K562 (cell line): ENCODE results near the gene LRRC74B. TPM values are rescaled to one million over a fixed set of nuclear protein-coding genes. Genes with fewer than 3 reads are reported as not detected.

Source experiments
- BACH1 ChIP-seq: fragments of 200-800 bp; sonication (Bioruptor generic); IDR thresholded peaks from 2 replicates; pipeline ENCODE4 v1.6.1; 2016; ENCODE audit warnings: missing genetic modification characterization, missing compliant biosample characterization
- CAMTA2 ChIP-seq: fragments of 250-450 bp; sonication (Bioruptor Pico); conservative IDR thresholded peaks from 2 replicates; pipeline ENCODE4 v1.5.1; 2022
- FOXP4 ChIP-seq: sonication (generic); formaldehyde crosslinking; IDR thresholded peaks from 2 replicates; pipeline ENCODE4 v1.8.0; 2022; ENCODE audit warnings: mild to moderate bottlenecking, missing genetic modification reagents, borderline replicate concordance
- GMEB1 ChIP-seq: fragments of 250-450 bp; sonication (Bioruptor Pico); IDR thresholded peaks from 2 replicates; pipeline ENCODE4 v1.4.0; 2020; ENCODE audit warnings: mild to moderate bottlenecking
- HDAC8 ChIP-seq: fragments of 450-650 bp; IDR thresholded peaks from 2 replicates; pipeline ENCODE4 v1.6.1; 2016; ENCODE audit warnings: mild to moderate bottlenecking, missing genetic modification characterization, moderate library complexity, missing compliant biosample characterization
- KLF1 ChIP-seq: fragments of 450-650 bp; IDR thresholded peaks from 2 replicates; pipeline ENCODE4 v1.6.1; 2016; ENCODE audit warnings: missing genetic modification characterization, missing compliant biosample characterization
- MBD2 ChIP-seq: sonication (generic); IDR thresholded peaks from 2 replicates; pipeline ENCODE4 v1.6.1; 2016; ENCODE audit warnings: low read depth, borderline replicate concordance
- MTA3 ChIP-seq: fragments of 450-650 bp; formaldehyde crosslinking; IDR thresholded peaks from 2 replicates; pipeline ENCODE4 v1.6.1; 2017; ENCODE audit warnings: mild to moderate bottlenecking, borderline replicate concordance
- POU5F1 ChIP-seq: fragments of 150-350 bp; IDR thresholded peaks from 2 replicates; pipeline ENCODE4 v1.6.1; 2014; ENCODE audit warnings: borderline replicate concordance, low read length, low read depth, mild to moderate bottlenecking; ENCODE audit not compliant: partially characterized antibody
- PURB ChIP-seq: sonication (generic); formaldehyde crosslinking; IDR thresholded peaks from 2 replicates; pipeline ENCODE4 v1.9.0; 2021; ENCODE audit warnings: low read depth, mild to moderate bottlenecking, missing genetic modification reagents
- SMAD2 ChIP-seq: fragments of 150-350 bp; IDR thresholded peaks from 2 replicates; pipeline ENCODE4 v1.6.1; 2014; ENCODE audit warnings: low read depth, mild to moderate bottlenecking, low read length
- UBTF ChIP-seq, 2 experiments: IDR thresholded peaks; 2 replicates each; pipeline ENCODE4 v1.6.1; 2012; ENCODE audit warnings: improper control_type of control experiment in 2 of 2, low read depth in 2 of 2, low read length in 2 of 2, borderline replicate concordance in 1 of 2
- XRCC5 ChIP-seq: fragments of 200-400 bp; formaldehyde crosslinking; IDR thresholded peaks from 2 replicates; pipeline ENCODE4 v1.6.1; 2017; ENCODE audit warnings: low read depth, mild to moderate bottlenecking, low read length
- ZNF253 ChIP-seq: fragments of 250-450 bp; sonication (Bioruptor Pico); conservative IDR thresholded peaks from 2 replicates; pipeline ENCODE4 v1.6.1; 2021; ENCODE audit warnings: mild to moderate bottlenecking
- ZNF316 ChIP-seq: fragments of 450-650 bp; IDR thresholded peaks from 2 replicates; pipeline ENCODE4 v1.6.1; 2016
- ZNF354B ChIP-seq: fragments of 250-450 bp; sonication (Bioruptor Pico); IDR thresholded peaks from 2 replicates; pipeline ENCODE4 v1.4.0; 2020
- ZNF655 ChIP-seq: fragments of 250-450 bp; sonication (Bioruptor Pico); IDR thresholded peaks from 2 replicates; pipeline ENCODE4 v1.5.0; 2021
- ZNF699 ChIP-seq: fragments of 250-450 bp; sonication (Bioruptor Pico); IDR thresholded peaks from 2 replicates; pipeline ENCODE4 v1.8.0; 2021; ENCODE audit warnings: mild to moderate bottlenecking, moderate library complexity; ENCODE audit not compliant: insufficient replicate concordance
- ZSCAN32 ChIP-seq: fragments of 450-650 bp; formaldehyde crosslinking; IDR thresholded peaks from 2 replicates; pipeline ENCODE4 v1.4.0; 2020; ENCODE audit warnings: mild to moderate bottlenecking, moderate library complexity
- polyA plus RNA-seq, 8 experiments: library from polyadenylated mRNA; depleted of rRNA in 4 of 8; stranded (reverse) in 5 of 8; unstranded in 3 of 8; fragments of >200 nt; fragmentation: Nextera tagmentation in 2 of 8; fragmentation: Illumina TruSeq in 1 of 8; extraction: Ambion mirVana in 2 of 8; extraction: Trizol in 1 of 8; gene quantifications; 2 replicates each; pipeline versions ENCODE4 v1.2.1 to v1.2.3, GENCODE V29; 2011 to 2014; ENCODE audit warnings: inconsistent platforms in 1 of 8, missing spikeins in 1 of 8
- total RNA-seq, 7 experiments: library from RNA; depleted of rRNA in 6 of 7; stranded (reverse); fragments of >200 nt in 6 of 7; fragmentation: Illumina TruSeq in 2 of 7; extraction: Trizol in 2 of 7; gene quantifications; 2 replicates each; pipeline versions ENCODE4 v1.2.1 to v1.2.3, GENCODE V29; 2011 to 2021; ENCODE audit warnings: low replicate concordance in 1 of 7

LRRC74B gene
- total and polyA plus RNA-seq, 9 of the 15 experiments (the other 6 are each of a cell fraction or from before 2014, with no cell fraction given) = not detected

GRCh38 chr22:21055880-21056319 lies 10.2 kb downstream of the LRRC74B start (continued):
- no peak for TF ChIP-seq ZNF655 (CRISPR knock-in tag)
- no peak for TF ChIP-seq PURB (CRISPR knock-in tag)
- TF ChIP-seq MTA3 = 0 out of 2 replicates have a peak, but pooled peaks have one; percentile 35
- no peak for TF ChIP-seq BACH1 (tag)
- TF ChIP-seq ZNF354B (CRISPR knock-in tag) = no peak
- no peak for TF ChIP-seq ZNF316
- TF ChIP-seq ZNF699 = no peak
- TF ChIP-seq ZSCAN32 (CRISPR knock-in tag) = no peak
- no peak for TF ChIP-seq GMEB1 (CRISPR knock-in tag)
- TF ChIP-seq MBD2 = no peak
- TF ChIP-seq HDAC8 = no peak
- TF ChIP-seq POU5F1 = peak; percentile 42
- no peak for TF ChIP-seq ZNF253 (CRISPR knock-in tag)
- no peak for TF ChIP-seq SMAD2
- TF ChIP-seq KLF1 (tag) = no peak
- 0 out of 4 replicates have a peak, but pooled peaks of 1 of the 2 experiments have one; percentile 59 for TF ChIP-seq UBTF (IDR thresholded peaks at IDR 0.05; ENCODE audit: borderline replicate concordance in 1 of 2, low read depth in 2 of 2, low read length in 2 of 2)
- TF ChIP-seq XRCC5 = no peak
- no peak for TF ChIP-seq CAMTA2
- no peak for TF ChIP-seq FOXP4 (CRISPR knock-in tag)
